HG02852 (cell line): ENCODE data around the gene PPIE.
"Not testable (repeated sequence)": the region's sequence is repeated elsewhere in the genome, so short reads cannot be mapped to it uniquely, and the experiment has no call there.

Source experiments
- ATAC-seq: cut with Tn5 transposase; IDR thresholded peaks from one replicate; pipeline ENCODE4 v1.9.1; 2021; ENCODE audit warnings: mild to moderate bottlenecking, moderate library complexity; ENCODE audit not compliant: unreplicated experiment

Gene PPIE

DNA sequence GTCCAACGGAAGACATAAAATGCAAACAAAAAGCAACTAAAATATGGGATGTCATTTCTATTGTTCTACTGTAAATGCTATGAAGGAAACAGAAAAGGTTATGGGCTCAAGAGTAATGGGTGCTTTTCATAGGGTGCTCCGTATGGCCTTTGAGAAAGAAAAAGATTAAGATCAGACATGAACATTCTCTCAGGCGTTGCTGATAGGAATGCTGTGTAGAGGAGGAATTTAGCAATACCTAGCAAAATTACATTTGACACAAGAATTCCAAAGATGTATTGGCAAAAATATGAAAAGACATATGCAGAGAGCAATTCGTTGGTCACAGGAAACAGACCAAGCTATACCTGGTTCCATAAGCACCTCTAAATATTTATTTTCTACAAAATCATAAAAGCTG is 38.2 kb downstream of the PPIE start:
- ATAC-seq, result no peak

DNA sequence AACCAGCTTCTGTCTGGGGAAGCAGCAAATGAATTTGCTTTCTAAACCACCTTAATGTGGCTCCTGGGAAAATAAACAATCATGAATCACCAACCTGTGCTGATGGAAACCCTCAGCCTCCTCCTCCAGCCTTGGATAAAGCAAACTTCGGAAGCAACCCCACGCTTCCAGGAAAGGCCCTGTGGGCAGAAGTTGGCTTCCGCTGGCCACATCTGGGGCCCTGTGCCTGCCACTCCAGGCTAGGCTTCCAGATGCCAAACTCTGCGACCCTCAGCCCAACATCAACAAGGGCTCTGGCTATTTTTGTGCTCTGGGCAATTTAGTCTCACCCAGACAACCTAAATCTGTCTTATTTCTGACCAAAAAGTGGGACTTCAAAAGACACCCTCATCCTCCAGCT is 38.6 kb downstream of the PPIE start:
- ATAC-seq, result no peak

DNA sequence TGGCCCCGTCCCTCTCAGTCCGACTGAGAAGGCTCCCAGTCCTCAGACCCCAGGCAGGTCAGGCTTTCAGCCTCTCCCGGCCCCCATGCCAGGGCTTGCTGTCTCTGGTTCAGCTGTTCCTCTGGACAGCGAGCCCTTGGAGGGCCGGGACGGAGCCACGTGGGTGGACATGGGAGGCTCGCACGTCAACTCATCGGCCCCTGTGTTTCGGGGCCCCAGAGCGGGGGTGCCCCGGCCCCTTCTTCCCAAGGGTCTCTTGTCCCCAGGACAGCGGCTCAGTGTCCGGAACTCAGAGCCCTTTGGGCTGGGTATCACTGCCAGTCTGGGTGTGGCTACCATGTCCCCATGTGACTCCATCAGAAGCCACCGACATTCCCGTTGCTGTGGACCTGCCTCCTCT is 39.2 kb downstream of the PPIE start:
- ATAC-seq, result not testable (repeated sequence)

DNA sequence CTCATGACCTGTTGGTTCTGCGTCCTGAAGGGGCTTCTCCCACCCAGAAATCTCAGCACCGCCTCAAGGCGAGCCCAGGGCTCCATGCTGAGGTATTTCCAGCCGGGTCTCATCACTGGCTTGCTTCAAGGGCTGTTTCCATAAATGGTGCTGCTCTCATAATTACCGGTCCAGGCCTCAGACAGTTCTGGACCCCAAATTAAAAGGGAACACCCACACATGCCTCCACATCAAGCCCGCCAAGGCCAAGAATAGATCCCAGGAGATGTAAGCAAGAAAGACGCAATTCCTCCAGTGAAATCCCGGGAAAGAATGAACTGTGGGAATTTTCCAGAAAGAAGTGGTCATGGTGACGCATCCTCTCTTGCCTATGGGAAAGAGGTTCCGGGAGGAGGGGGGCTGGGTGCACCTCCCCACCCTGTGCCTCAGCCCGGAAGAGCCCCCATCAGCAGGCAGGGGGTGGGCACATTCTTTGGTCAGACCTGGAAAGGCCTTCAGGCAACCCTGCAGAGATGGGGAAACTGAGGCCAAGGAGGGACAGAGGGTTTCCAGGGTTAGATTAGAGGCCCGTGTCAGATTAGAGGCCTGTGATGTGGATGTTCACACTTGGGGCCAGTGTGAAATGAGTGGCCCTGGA is 39.9 kb downstream of the PPIE start:
- ATAC-seq, result not testable (repeated sequence)

DNA sequence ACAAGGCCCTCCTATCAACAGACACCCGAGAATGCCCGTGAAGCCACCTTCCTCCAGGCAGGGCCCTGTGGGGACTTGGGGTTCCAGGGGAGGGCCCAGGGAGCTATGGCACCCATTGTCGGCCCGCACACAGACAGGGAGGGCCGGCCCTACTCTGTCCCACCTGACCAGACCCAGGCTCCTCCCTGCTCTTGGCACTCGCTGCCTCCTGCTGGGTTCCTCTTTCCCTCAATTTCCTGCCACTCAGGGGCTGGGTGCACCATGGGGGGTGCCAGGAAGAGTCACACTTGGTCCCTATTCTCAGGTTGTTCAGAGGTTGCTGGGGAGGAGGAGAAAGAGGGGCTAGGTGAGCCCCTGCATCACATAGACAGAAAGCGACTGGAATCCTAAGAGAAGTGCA is 40.5 kb downstream of the PPIE start:
- no peak for ATAC-seq

DNA sequence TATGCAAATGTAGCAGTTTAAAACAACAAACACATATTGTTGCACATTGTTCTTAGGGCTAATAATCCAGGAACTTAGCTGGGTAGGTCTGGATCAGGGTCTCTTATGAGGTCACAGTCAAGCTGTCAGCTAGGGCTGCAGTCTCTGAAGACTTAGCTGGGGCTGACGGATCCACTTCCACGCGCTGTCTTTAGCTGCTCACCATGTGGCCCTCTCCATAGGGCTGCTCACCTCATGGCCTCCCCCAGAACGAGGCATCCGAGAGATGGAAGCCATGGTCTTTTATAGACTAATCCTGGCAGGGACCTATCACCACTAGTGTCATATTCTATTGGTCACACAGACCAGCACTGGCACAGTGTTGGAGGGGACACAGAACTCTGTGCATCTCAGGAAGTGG is 41.1 kb downstream of the PPIE start:
- no peak for ATAC-seq

DNA sequence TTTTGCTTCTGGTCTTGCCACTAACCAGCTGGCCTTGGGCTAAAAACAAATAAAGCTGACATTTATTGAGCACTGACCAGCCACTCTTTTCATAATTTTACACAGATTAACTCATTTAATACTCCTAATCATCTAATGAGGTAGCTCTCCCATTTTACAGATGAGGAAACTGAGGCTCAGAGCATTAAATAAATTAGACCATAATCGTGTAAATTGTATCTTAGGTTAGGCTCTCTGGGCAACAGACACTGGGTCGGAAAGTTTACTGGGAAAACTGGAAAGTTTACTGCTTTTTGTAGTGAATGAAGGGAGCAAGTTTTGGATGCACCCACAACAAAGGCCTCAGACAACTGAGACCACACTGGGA is 42.6 kb downstream of the PPIE start:
- no peak for ATAC-seq

DNA sequence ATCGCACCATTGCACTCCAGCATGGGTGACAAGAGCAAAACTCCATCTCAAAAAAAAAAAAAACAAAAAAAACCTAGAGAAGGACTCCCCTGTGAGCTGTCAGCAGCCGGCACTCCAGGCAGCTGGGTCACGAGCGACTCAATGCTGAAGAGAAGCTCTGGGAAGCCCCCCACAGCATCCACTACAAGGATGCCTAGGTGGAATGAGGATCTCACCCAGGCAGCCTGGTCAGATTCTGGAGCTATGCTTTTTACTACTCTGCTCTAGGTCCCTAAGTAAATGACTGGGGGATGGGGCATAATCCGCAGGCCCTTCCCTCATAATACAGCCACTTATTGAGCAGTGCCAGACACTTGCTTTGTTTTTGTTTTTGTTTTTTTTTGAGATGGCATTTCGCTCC is 43.4 kb downstream of the PPIE start:
- no peak for ATAC-seq

DNA sequence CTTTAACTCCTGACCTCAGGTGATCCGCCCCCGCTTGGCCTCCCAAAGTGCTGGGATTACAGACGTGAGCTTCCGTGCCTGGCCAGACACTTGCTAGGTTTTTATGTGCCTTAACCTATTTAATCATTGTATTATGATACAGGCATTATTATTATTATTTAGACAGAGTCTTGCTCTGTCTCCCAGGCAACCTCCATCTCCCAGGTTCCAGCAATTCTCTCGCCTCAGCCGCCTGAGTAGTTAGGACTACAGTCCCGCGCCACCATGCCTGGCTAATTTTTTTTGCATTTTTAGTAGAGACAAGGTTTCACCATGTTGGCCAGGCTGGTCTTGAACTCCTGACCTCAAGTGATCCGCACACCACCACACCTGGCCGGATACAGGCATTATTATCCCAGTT is 44.0 kb downstream of the PPIE start:
- not testable (repeated sequence) for ATAC-seq

DNA sequence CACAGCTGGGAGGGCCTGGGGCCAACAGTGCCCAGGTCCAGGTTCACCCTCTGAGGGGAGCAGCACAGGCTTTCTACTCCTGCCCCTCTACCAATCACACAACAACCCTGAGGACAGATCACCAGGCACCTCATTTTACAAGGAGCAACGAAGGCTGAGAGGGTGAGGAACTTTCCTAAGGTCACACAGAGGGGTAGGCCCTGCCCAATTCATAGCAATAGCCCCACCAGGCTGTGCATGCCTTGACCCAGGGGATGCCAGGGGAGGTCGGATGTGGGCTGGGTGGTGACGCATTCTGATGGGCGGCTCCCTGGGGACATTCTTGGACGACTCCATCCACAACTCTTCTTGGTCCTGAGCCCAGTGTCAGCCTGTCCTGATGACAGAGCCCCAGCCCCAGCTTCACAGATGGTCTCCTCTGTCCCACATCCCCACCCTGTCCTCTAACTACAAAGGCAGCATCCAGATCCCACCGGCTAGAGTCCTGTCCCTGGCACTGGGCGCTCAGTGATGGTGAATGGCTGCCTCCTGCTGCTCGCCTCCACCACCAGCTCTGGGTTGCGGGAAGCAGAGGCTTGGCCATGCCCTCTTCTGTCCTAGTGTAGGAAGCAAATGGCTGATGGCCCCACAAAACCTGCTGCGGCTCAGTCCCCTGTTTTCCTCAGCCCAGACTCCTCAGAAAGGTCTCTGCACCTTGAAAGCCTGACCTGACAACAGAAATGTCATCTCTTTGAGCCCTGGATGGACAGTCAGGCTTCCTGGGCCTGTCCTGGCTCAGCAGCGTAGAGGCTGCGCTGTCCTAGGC is 47.8 kb downstream of the PPIE start:
- ATAC-seq, result not testable (repeated sequence)

DNA sequence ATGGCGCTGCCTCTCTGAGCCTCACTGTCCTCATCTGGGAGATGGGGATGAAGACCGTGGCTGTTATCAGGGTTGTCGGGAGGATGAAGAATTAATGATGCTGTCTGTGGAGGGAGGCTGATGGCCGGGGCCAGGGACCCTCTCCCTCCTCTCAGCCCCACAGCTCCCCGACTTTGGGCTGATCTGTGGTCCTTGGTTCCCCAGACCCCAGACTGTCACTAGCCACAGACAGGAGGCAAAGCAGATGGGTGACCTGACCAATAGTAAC is 48.4 kb downstream of the PPIE start:
- not testable (repeated sequence) for ATAC-seq

DNA sequence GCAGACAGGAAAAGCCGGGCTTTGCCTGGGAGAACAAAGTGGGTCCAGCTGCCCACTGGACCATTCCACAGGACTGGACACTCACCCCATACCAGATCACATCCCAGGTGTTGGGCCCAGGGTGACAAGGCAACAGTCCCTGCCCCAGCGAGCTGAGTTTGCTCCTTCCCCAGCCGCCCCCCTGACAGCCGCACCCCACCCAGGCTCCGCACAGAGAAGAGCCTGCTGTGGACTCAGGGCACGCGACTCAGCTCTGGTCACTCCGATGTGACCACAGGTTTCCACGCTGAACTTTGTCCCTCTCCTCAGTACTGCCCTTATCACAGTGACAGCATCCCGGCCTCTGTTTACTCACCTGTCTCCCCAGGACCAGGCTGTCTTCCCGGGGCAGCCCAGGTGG is 48.8 kb downstream of the PPIE start:
- ATAC-seq, result no peak

DNA sequence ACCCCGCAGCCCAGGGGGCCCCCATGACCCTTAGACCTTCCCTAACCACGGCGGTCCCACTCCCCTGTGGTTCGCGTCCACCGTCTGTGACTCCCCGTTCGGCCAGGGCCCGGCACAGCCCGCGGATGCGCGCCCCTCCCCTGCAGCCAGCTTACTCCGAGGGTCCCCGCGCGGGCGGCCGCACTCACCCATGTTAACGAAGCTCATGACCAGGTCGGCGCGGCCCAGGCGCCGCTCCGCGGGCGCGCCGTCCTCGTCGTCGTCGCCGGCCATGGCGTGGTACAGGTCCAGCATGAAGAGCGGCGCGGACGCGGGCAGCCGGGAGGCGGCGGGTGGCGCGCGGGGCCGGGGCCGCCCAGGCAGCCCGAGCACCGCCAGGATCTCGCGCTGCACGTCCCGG is 49.3 kb downstream of the PPIE start:
- not testable (repeated sequence) for ATAC-seq

DNA sequence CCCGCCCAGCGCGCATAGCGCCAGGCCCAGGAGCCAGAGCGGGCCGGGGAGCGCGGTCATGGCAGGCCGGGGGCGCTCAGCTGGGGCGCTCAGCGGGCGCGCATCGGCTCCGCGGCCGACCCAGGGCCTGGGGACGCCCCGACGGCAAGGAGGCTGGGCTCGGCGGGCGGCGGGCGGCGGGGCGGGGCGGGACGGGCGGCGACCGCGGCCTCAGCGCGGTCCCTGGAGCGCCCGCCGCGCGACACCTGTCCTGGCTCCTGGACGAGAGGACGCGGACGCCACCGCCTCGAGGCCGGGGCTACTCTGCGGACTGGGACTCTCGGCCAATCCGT is 49.7 kb downstream of the PPIE start:
- ATAC-seq, result peak; percentile 30

DNA sequence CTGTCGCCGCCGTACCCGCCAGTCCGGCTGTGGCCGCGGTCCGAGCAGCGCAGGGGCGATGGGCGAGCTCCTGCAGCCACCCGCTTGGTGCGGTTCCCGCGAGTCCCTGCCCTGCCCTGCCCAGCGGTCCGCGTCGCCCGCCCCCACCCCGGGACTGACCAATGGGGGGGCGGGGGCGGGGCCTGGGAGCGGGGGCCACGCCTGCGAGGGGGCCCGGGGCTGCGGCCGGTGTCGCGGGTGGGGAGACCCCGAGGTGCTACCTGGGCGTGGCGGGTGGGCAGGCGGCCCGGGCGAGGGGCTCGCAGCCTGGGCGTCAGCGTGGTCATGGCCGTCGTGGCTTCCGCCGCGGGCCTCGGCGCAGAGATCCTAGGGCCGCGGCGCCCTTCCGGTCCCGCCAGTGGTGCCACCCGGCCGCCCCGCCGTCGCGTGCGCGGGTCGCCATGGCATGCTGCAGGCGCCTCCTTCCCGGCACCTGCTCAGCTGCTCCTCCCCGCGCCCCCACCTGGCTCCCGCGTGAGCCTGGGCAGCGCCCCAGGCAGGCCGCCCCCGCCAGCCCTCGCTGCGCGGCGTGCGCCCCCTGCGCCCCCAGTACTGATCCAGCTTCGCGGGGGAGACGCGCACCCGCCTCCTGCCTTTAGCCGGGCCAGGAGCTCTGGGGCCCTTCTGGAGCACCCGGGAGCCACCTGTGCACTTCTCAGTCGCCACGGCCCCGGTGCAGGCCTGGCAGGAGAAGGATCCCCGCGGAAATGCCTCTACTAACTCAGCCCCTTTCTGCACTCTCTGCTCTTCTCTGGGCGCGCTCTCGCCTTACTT is 50.3 kb downstream of the PPIE start, which contains the start of gene BMP8B:
Gene BMP8B, minus strand, starts transcription at position 108 of the 813 bp plus-strand sequence. CDS start 380 bp downstream, outside the sequence.
- peak; percentile 64 for ATAC-seq

DNA sequence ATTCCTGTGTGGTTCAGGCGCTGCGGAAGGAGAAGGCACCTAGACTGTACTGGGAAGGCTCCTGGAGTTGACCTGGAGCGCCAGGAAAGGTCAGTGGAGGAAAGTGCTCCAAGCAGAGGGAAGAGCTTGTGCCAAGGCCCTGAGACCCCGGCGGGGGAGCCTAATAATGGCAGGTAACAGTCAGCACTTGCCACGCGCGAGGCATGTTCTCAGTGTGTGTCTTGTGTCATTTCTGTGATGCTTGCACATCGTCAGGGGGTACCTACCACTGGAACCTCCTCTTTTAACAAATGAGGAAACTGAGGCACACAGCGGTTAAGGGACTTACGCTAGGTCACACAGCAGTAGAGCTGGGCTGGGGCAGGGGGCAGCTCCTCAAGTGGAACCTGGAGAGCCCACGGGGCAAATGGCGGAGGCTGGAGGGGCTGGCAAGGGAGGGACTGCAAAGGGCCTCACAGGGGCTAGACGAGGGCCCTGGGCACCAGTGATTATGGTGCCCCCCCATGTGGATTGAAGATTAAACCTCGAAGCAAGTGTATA is 51.0 kb downstream of the PPIE start:
- ATAC-seq, result no peak

DNA sequence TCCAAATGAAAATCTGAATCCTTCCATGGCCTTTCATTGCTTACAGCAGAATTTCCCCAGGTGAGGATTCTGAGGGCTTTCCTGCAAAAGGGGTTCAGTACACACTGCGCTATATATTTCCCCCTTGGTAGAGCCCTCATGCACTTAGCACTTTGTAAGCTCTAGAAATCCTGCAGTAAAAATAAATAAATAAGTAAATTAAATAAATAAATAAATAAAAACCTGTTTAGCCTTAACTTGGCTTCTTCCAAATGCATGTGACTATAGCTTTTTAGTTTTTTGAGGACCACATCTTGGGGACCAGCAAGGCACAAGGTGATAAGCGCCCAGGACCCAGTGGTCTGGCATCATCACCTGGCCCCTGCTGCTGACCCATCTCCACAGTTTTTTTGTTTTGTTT is 53.2 kb downstream of the PPIE start:
- ATAC-seq, result no peak

DNA sequence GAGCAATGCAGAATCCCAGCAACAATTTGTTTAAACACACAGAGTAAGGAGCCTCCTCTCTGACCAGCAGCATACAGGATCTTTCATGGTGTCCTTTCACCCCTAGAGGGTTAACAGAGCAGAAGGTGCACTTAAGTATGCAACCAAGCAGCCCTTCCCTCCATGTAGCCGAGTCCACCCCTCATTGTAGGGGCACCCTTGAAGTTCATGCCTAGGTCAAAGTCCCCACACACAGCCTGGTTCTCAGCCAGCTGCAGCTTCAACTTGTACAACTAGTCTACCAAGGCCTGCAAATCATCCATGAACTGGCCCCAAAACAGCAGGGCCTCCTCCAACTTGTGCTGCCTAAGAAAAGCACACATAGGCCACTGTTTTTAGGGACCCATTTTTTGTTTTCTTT is 57.0 kb downstream of the PPIE start:
- no peak for ATAC-seq

DNA sequence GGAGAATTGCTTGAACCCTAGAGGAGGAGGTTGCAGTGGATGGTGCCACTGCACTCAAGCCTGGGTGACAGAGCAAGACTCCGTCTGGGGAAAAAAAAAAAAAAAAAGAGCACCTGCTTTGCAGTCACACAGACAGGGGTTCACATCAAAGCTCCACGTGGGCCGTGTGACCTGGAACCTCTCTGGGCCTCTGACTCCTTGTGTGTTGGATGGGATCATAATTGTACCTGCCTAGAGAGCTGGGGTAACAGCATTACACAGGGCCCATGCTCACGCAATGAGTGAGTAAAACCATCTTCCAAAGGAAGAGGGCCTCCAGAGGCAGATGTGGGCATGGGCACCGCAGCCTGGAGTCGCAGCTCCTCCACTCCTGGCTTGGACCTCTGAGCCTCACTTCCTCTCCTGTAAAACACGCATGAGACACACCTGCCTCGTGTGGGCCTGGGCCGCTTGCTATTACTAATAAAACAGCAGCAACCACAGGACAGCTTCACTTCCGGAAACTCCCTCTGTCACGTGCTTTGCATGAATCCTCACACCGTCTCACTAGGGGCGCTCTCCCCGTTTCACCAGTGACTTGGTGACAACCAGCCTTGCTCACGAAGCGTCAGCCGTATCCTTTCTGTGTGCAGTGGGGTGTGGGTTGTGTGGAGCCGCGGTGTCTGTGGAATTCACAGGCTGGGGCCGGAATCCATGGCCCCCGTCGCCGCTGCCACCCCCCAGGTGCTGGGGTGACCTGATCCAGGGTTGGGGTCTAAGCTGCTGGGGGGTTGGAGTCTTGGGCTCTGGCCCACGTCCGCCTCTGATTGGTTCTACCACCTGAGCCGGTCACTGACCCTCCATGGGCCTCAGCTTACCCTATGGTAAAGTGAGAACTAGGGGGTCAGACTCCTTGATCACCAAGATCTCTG is 60.4 kb downstream of the PPIE start:
- ATAC-seq, result peak; percentile 95

DNA sequence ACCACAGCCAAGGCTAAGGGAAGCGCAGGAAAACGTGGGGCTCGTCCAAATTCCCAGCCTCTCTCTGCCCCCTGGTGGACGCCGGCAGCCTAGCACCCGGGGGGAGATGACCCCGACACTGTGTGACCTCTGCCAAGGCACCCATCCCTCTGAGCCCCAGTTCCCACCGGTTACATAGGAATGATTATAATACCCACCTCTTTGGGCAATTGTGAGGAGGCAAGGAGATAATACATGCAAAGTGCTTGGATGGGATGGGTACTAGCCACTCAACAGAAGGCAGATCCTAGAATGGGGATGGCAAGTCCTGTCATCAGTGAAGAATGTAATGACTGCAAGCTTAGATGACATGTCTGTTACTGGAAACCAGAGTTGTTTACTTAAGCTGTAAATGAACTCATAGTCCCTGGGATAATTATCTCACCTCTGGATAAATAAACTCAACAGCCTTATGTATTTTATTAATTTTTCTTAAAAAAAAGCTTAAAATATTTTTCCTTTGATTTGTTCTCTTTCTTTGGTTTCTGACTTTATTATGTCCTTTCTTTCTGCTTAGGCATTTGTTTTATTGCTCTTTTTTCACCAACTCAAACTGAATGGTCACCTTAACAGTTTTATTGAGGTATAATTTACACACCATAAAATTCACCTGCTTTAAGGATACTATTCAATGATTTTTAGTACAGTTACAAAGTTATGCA is 61.2 kb downstream of the PPIE start:
- peak; percentile 50 for ATAC-seq
